ENCODE results near the gene CDADC1.

CDADC1 gene

DNA sequence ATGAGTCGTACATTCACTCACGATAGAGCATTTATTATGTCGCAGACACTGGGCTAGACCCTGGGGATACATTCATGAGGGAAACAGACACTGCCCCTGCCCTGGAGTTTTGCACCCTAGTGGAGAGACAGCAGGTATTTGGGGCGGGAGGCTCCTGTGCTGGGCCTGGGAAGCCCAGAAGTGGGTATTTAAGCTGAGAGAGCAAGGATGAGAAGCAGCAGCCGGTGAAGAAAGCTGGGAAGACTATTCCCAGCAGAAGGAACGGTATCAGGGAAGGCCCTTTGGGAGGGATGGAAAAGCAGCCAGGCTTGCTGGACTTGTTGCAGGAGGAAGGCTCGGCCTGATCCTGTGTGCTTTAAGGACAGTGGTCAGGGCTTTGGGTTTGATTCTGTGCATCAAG lies 54.5 kb downstream of the CDADC1 start:
- no peak overlapping the region for H3K4me2 ChIP-seq (ENCODE audit: insufficient read depth, low read length)

DNA sequence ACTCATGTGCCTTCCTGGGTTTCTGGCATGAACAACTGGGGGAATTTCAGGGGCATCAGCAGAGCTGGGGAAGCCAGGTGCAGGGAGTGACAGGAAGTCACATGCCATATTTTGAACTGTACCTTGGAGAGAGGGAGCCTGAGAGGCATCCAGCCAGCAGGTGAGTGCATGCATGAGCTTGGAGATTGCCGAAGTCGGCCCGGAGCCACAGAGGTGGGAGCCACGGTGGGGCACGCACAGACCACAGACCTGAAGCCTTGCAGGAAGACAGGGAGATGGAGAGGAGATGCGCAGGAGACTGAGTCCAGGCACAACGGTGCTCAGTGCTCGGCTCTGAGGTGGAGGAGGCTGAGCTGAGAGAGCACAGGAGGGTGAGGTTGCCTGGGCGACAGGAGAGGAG lies 55.1 kb downstream of the CDADC1 start:
- H3K4me3 ChIP-seq (ENCODE audit: low read depth in 1 of 2, low read length in 2 of 2) = no peak overlapping the region
- H3K9ac ChIP-seq (ENCODE audit: low read depth, low read length) = no peak overlapping the region
- no peak for DNase-seq
- H2AFZ ChIP-seq (ENCODE audit: low read depth, low read length) = no peak overlapping the region
- H4K20me1 ChIP-seq (ENCODE audit: insufficient read depth, low read length) = no peaks in the 10 kb centered on the region
- no peak overlapping the region for H3K27ac ChIP-seq (ENCODE audit: low read length)
- H3K27me3 ChIP-seq (ENCODE audit: insufficient read depth, low read length, poor library complexity) = no peaks in the 10 kb centered on the region
- H3K9me3 ChIP-seq (ENCODE audit: insufficient read depth, low read length, severe bottlenecking) = no peaks in the 10 kb centered on the region
- no peaks in the 10 kb centered on the region for H3K36me3 ChIP-seq (ENCODE audit: insufficient read depth, low read length)
- TF ChIP-seq, protein P1, sequence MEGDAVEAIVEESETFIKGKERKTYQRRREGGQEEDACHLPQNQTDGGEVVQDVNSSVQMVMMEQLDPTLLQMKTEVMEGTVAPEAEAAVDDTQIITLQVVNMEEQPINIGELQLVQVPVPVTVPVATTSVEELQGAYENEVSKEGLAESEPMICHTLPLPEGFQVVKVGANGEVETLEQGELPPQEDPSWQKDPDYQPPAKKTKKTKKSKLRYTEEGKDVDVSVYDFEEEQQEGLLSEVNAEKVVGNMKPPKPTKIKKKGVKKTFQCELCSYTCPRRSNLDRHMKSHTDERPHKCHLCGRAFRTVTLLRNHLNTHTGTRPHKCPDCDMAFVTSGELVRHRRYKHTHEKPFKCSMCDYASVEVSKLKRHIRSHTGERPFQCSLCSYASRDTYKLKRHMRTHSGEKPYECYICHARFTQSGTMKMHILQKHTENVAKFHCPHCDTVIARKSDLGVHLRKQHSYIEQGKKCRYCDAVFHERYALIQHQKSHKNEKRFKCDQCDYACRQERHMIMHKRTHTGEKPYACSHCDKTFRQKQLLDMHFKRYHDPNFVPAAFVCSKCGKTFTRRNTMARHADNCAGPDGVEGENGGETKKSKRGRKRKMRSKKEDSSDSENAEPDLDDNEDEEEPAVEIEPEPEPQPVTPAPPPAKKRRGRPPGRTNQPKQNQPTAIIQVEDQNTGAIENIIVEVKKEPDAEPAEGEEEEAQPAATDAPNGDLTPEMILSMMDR (IDR thresholded peaks at IDR 0.05; ENCODE audit: borderline replicate concordance, extremely low read depth, low read length, poor library complexity, severe bottlenecking) = no peak
- TF ChIP-seq EZH2 (IDR thresholded peaks at IDR 0.05; ENCODE audit: borderline replicate concordance, low read depth, low read length, severe bottlenecking) = no peak
- no peak for ATAC-seq (ENCODE audit: insufficient read depth, low read depth)
- H3K4me1 ChIP-seq (ENCODE audit: insufficient read depth, low read length) = peaks cover 6% of the 10 kb centered on the region
- H3K4me2 ChIP-seq (ENCODE audit: insufficient read depth, low read length) = no peak overlapping the region
- H3K79me2 ChIP-seq (ENCODE audit: insufficient read depth, low read length) = no peaks in the 10 kb centered on the region

More for the DNA sequence above, 54.5 kb downstream of the CDADC1 start:
- Histone ChIP-seq H2AFZ (ENCODE audit: low read depth, low read length) (no peak overlapping the region), H4K20me1 (ENCODE audit: insufficient read depth, low read length) (no peaks in the 10 kb centered on the region), H3K4me1 (ENCODE audit: insufficient read depth, low read length) (peaks cover 6% of the 10 kb centered on the region), H3K9me3 (ENCODE audit: insufficient read depth, low read length, severe bottlenecking) (no peaks in the 10 kb centered on the region), H3K79me2 (ENCODE audit: insufficient read depth, low read length) (no peaks in the 10 kb centered on the region), H3K27me3 (ENCODE audit: insufficient read depth, low read length, poor library complexity) (no peaks in the 10 kb centered on the region), H3K4me3 (ENCODE audit: low read depth in 1 of 2, low read length in 2 of 2) (no peak overlapping the region), H3K27ac (ENCODE audit: low read length) (no peak overlapping the region), H3K9ac (ENCODE audit: low read depth, low read length) (no peak overlapping the region), H3K36me3 (ENCODE audit: insufficient read depth, low read length) (no peaks in the 10 kb centered on the region)
- TF ChIP-seq EZH2 (IDR thresholded peaks at IDR 0.05; ENCODE audit: borderline replicate concordance, low read depth, low read length, severe bottlenecking) = no peak
- TF ChIP-seq, protein P1 (IDR thresholded peaks at IDR 0.05; ENCODE audit: borderline replicate concordance, extremely low read depth, low read length, poor library complexity, severe bottlenecking) = no peak
- ATAC-seq (ENCODE audit: insufficient read depth, low read depth) (no peak), DNase-seq (no peak)

DNA sequence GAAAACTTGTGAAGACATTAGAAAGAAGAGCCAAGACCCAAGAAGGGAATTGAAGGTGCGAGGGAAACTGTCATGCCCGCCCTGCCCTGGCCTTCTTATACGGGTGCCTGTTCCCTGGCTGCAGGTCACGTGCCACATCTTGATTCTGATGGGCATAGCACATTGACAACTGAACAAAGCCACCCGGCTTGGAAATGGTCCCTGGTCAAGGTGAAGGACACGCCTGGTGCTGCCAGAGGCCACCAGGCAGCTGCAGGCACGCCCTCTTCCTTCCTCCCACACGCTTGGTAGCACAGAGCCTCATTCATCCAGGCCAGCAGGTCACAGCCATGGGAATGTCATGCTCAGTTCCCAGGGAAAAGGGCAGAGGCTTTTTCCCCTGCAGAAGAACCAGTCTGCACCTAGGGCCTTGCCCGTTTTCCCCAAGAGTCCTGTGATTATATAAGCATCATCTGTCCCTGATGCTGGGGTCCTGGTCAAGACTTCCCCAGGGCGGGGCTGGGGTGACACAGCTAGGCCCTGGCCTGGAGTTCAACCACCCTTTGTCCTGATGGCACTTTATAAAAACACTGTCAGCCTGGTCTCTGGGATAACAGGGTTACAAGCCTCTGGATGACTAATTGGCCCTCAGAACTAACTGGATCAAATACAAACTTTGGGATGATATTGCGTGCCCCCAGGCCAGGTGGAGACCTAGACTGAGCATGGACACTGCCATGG lies 56.0 kb downstream of the CDADC1 start:
- Histone ChIP-seq H3K36me3 (ENCODE audit: insufficient read depth, low read length) (no peaks in the 10 kb centered on the region), H3K4me3 (ENCODE audit: low read depth in 1 of 2, low read length in 2 of 2) (no peak overlapping the region), H2AFZ (ENCODE audit: low read depth, low read length) (no peak overlapping the region), H3K27me3 (ENCODE audit: insufficient read depth, low read length, poor library complexity) (no peaks in the 10 kb centered on the region), H3K9me3 (ENCODE audit: insufficient read depth, low read length, severe bottlenecking) (no peaks in the 10 kb centered on the region), H3K79me2 (ENCODE audit: insufficient read depth, low read length) (no peaks in the 10 kb centered on the region), H3K27ac (ENCODE audit: low read length) (no peak overlapping the region), H3K4me1 (ENCODE audit: insufficient read depth, low read length) (peaks cover 6% of the 10 kb centered on the region), H3K9ac (ENCODE audit: low read depth, low read length) (no peak overlapping the region), H4K20me1 (ENCODE audit: insufficient read depth, low read length) (no peaks in the 10 kb centered on the region), H3K4me2 (ENCODE audit: insufficient read depth, low read length) (no peak overlapping the region)
- ATAC-seq (ENCODE audit: insufficient read depth, low read depth) (no peak), DNase-seq (no peak)
- no peak for TF ChIP-seq EZH2 (IDR thresholded peaks at IDR 0.05; ENCODE audit: borderline replicate concordance, low read depth, low read length, severe bottlenecking)
- TF ChIP-seq, protein P1 (IDR thresholded peaks at IDR 0.05; ENCODE audit: borderline replicate concordance, extremely low read depth, low read length, poor library complexity, severe bottlenecking) = no peak

Data from DND-41 (cell line).